ENCODE results near the gene THSD8. TPM values are rescaled to one million over a fixed set of nuclear protein-coding genes. Genes with fewer than 3 reads are reported as not detected.
A peak's percentile ranks its signal among the peaks of the same experiment; 100 is the strongest.

The THSD8 gene
- total RNA-seq, 1 donor from 2014 or later: 4.5 TPM

GRCh38 chr19:12789904-12790619, 11.8 kb upstream of the THSD8 start:
- Mint-ChIP-seq H3K4me3 (ENCODE audit: unreplicated experiment) (peak overlapping the region; percentile 97), H3K4me1 (ENCODE audit: low read depth) (peaks cover 48% of the 10 kb centered on the region), H3K27ac (ENCODE audit: unreplicated experiment) (peak overlapping the region; percentile 92), H3K27me3 (ENCODE audit: low read depth) (no peaks in the 10 kb centered on the region), H3K36me3 (ENCODE audit: low read depth) (peaks cover 2% of the 10 kb centered on the region), H3K9me3 (ENCODE audit: low read depth) (no peaks in the 10 kb centered on the region)
- peak; percentile 99 for DNase-seq (ENCODE audit: low spot score)
- no peak for TF ChIP-seq CTCF (IDR thresholded peaks at IDR 0.05)

GRCh38 chr19:12790628-12791344, 11.1 kb upstream of the THSD8 start:
- Mint-ChIP-seq H3K27ac (ENCODE audit: unreplicated experiment) (peak overlapping the region; percentile 92), H3K27me3 (ENCODE audit: low read depth) (no peaks in the 10 kb centered on the region), H3K36me3 (ENCODE audit: low read depth) (peaks cover 2% of the 10 kb centered on the region), H3K9me3 (ENCODE audit: low read depth) (no peaks in the 10 kb centered on the region), H3K4me1 (ENCODE audit: low read depth) (peaks cover 51% of the 10 kb centered on the region), H3K4me3 (ENCODE audit: unreplicated experiment) (peak overlapping the region; percentile 97)
- TF ChIP-seq CTCF (IDR thresholded peaks at IDR 0.05): no peak
- no peak for DNase-seq (ENCODE audit: low spot score)

GRCh38 chr19:12791345-12792050, 10.4 kb upstream of the THSD8 start, which contains the start of gene JUNB:
JUNB (plus strand) TSS chr19:12791486; CDS start chr19:12791772, 286 bp downstream.
- H3K9me3 Mint-ChIP-seq (ENCODE audit: low read depth): no peaks in the 10 kb centered on the region
- H3K27me3 Mint-ChIP-seq (ENCODE audit: low read depth): no peaks in the 10 kb centered on the region
- peak within 1 kb of the TSS; percentile 99 for H3K27ac Mint-ChIP-seq (ENCODE audit: unreplicated experiment)
- peaks cover 2% of the 10 kb centered on the region for H3K36me3 Mint-ChIP-seq (ENCODE audit: low read depth)
- peaks cover 58% of the 10 kb centered on the region for H3K4me1 Mint-ChIP-seq (ENCODE audit: low read depth)
- TF ChIP-seq CTCF (IDR thresholded peaks at IDR 0.05): peak; percentile 51
- DNase-seq (ENCODE audit: low spot score): no peak
- peak within 1 kb of the TSS; percentile 97 for H3K4me3 Mint-ChIP-seq (ENCODE audit: unreplicated experiment)

GRCh38 chr19:12792051-12792852, 9.6 kb upstream of the THSD8 start:
- no peaks in the 10 kb centered on the region for H3K27me3 Mint-ChIP-seq (ENCODE audit: low read depth)
- peaks cover 55% of the 10 kb centered on the region for H3K4me1 Mint-ChIP-seq (ENCODE audit: low read depth)
- DNase-seq (ENCODE audit: low spot score): no peak
- H3K4me3 Mint-ChIP-seq (ENCODE audit: unreplicated experiment): peak overlapping the region; percentile 97
- no peaks in the 10 kb centered on the region for H3K9me3 Mint-ChIP-seq (ENCODE audit: low read depth)
- H3K36me3 Mint-ChIP-seq (ENCODE audit: low read depth): peaks cover 2% of the 10 kb centered on the region
- H3K27ac Mint-ChIP-seq (ENCODE audit: unreplicated experiment): peak overlapping the region; percentile 99
- TF ChIP-seq CTCF (IDR thresholded peaks at IDR 0.05): peak; percentile 6

All from chondrocyte (in vitro differentiated cells).